Measurements from ENCODE around the gene ETFRF1. TPM values are rescaled to one million over a fixed set of nuclear protein-coding genes. Genes with fewer than 3 reads are reported as not detected.

ETFRF1 gene, protein sequence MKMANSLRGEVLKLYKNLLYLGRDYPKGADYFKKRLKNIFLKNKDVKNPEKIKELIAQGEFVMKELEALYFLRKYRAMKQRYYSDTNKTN
- 18.8 TPM for polyA plus RNA-seq (2012; ENCODE audit: missing spikeins)

DNA sequence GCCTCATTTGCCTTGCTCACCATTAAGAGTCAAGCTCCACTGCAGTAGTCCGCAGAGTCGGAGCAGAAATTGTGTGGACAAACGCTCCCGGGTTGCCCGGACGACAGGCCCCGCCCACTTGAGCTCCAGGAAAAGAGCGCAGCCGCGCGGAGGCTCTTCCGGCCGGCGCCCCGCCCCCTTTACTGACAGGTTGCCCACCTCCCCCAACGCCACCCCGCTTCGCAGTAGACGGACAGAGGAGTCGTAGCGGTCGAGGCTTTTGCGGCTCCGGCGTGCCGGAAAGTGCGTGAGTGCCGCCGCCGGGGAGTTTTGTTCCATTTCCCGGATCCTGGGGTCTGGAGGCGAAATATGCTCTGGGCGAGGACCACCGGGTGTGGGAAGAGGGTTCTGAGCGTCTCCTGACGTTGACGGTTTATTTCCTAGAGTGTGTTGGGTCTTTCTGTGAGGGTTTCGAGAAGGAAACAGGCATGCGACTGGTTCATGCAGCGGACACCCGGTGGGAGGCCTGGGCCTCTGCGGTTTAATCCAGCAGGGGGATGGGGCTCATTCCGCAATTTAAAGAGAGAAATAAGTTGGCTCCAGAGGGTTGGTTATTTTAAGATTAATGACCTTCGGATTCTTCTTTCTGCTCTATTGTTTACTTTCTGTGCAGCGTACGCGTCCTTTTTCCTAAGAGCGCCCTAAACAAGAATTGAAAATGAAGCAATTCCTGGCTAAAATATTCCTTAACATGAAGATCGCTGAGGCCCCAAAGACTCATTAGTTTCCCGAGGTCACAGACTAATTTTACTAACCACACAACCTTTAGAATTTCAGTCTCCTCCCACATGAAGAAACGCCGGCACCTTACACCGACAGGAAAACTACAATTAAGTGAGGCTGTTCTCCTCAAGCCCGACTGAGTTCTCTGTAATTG is at the start of gene ETFRF1, which contains the start of gene DNAI7:
Gene ETFRF1, plus strand, starts transcription at position 182 of the 916 bp plus-strand sequence. CDS start 8,720 bp downstream, outside the sequence.
Gene DNAI7, minus strand, starts transcription at position 105 of the 916 bp plus-strand sequence. Its CDS starts 82 bp downstream, at position 23.
- peak; percentile 67; the same call in 1 of the 2 replicates for TF ChIP-seq POLR2AphosphoS5 (IDR thresholded peaks at IDR 0.05; ENCODE audit: low read depth, low read length)
- TF ChIP-seq TAF1 (IDR thresholded peaks at IDR 0.05; ENCODE audit: borderline replicate concordance, low read depth, low read length), result 0 out of 2 replicates have a peak, but pooled peaks have one; percentile 40
- peak; percentile 75 for TF ChIP-seq POLR2A (IDR thresholded peaks at IDR 0.05; ENCODE audit: low read depth, low read length)
- peak; percentile 72 for DNase-seq (ENCODE audit: insufficient read length)
- FAIRE-seq, result peak; percentile 100

DNA sequence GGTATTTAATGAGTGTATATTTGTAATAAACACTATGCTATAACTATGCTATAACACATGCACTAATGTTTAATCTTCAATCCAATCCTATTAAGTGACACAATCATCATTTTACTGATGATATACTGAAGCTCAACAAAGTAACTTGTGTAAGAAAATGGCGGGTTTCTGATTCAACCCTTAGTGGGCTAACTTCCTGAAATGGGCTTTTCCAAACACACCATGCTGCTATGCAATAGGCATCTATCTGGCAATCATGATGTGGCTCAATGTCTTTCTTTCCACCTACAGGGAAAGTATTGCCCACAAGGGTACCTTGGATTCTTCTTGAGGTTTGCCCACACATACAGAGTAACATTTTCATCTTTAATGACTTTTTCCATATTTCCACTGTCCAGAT is 48.4 kb upstream of the ETFRF1 start:
- no peak for DNase-seq (ENCODE audit: insufficient read length)
- no peak for FAIRE-seq
- TF ChIP-seq POLR2AphosphoS5 (IDR thresholded peaks at IDR 0.05; ENCODE audit: low read depth, low read length) (no peak), TAF1 (IDR thresholded peaks at IDR 0.05; ENCODE audit: borderline replicate concordance, low read depth, low read length) (no peak), POLR2A (IDR thresholded peaks at IDR 0.05; ENCODE audit: low read depth, low read length) (no peak)

DNA sequence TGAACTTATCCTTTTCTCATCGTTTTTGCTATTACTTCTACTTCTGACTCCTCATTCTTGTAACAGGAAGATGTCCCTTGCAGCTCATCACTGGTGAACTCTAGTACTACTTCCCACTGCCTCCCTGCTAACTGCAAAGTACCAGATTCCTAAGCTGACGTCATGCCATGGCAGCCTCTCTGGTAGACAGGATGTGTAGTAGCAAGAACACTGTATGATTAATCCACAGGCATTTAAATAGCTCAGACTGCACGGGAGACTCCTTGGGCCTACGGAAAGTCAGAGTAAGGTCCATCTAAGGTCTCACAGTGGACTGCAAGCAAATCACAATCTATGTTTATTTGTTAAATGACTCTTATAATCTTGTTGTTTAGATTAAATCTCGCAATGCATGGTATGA is 43.6 kb upstream of the ETFRF1 start:
- no peak for FAIRE-seq
- no peak for DNase-seq (ENCODE audit: insufficient read length)
- TF ChIP-seq TAF1 (IDR thresholded peaks at IDR 0.05; ENCODE audit: borderline replicate concordance, low read depth, low read length), result no peak
- TF ChIP-seq POLR2A (IDR thresholded peaks at IDR 0.05; ENCODE audit: low read depth, low read length), result no peak

DNA sequence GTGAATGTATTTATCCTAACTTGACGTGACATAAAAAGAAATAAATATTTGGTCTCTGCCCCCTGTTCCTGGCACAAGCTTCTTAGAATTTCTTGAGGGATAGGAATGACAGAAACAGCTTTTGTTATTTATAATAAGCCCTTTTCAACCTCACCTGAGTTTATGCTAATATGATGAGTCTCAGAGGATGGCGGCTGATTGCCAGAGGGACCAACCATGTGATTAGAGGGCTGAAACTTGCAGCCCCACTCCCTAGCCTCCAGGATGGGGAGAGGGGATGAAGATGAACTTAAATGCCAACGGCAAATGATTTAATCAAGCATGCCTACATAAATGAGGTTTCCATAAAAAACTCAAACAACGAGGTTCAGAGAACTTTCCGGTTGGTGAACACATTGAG is 43.0 kb upstream of the ETFRF1 start:
- TF ChIP-seq TAF1 (IDR thresholded peaks at IDR 0.05; ENCODE audit: borderline replicate concordance, low read depth, low read length) (no peak), POLR2A (IDR thresholded peaks at IDR 0.05; ENCODE audit: low read depth, low read length) (no peak), POLR2AphosphoS5 (IDR thresholded peaks at IDR 0.05; ENCODE audit: low read depth, low read length) (no peak)
- no peak for FAIRE-seq
- DNase-seq (ENCODE audit: insufficient read length), result no peak

DNA sequence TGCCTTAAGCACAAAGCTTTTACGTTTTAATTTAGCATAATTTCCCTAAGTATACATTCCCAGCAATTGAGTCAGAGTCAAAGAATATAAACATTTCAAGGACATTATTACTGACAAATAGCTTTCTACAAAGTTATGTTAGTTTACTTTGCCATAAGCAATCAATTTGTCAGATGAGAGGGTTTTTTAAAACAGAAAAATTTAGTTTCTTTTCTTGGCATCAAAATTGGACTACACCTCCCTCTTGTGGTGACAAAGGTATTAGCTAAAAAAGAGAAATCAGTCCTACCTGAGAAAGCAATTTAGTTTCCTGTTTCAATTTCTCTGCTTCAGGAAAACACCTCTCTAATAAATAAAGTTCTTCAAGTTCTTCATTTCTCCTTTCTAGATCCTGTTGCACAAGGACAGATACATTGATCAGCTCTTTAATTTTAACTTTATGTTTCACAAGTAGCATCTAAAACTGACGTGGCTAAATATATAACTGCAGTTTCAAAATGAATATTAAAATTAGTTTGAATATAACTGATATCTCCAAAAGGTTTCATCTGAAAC is 39.9 kb upstream of the ETFRF1 start:
- peak; percentile 83 for FAIRE-seq
- no peak for DNase-seq (ENCODE audit: insufficient read length)
- TF ChIP-seq POLR2A (IDR thresholded peaks at IDR 0.05; ENCODE audit: low read depth, low read length) (no peak), POLR2AphosphoS5 (IDR thresholded peaks at IDR 0.05; ENCODE audit: low read depth, low read length) (no peak), TAF1 (IDR thresholded peaks at IDR 0.05; ENCODE audit: borderline replicate concordance, low read depth, low read length) (no peak)

DNA sequence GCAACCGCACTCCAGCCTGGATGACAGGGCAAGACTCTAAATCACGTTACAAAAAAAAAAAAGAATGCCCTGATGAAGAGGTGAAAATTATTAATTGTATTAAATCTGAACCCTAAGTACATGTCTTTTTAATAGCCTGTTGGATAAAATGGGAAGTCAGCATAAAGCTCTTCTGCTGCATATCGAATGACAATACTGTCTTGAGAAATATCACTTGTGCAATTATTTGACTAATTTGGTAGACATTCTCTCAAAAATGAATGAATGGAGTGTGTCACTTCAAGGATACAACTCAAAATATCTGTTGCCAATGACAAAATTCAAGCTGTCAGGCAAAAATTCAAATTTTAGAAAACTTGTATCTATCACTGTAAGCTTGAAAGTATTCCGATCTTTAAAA is 39.0 kb upstream of the ETFRF1 start:
- DNase-seq (ENCODE audit: insufficient read length) (no peak), FAIRE-seq (no peak)
- no peak for TF ChIP-seq TAF1 (IDR thresholded peaks at IDR 0.05; ENCODE audit: borderline replicate concordance, low read depth, low read length)
- TF ChIP-seq POLR2AphosphoS5 (IDR thresholded peaks at IDR 0.05; ENCODE audit: low read depth, low read length), result no peak
- no peak for TF ChIP-seq POLR2A (IDR thresholded peaks at IDR 0.05; ENCODE audit: low read depth, low read length)

DNA sequence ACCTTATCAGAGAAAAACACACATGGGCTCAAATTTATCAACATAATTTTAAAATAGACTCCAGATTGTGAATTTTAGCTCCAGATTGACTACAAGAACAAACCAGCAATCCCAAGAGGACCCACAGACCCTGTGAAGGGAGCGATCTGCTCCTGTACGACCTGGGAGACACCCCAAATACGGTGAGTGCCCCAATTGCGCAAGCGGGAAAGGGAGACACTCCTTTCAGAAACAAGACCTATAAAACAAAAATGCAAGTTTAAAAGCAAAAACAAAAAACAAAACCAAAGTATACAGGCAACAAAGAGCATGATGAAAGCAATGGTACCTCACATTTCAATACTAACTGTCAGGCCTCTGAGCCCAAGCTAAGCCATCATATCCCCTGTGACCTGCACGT is 32.2 kb upstream of the ETFRF1 start:
- TF ChIP-seq TAF1 (IDR thresholded peaks at IDR 0.05; ENCODE audit: borderline replicate concordance, low read depth, low read length) (no peak), POLR2AphosphoS5 (IDR thresholded peaks at IDR 0.05; ENCODE audit: low read depth, low read length) (no peak), POLR2A (IDR thresholded peaks at IDR 0.05; ENCODE audit: low read depth, low read length) (no peak)
- DNase-seq (ENCODE audit: insufficient read length), result no peak
- no peak for FAIRE-seq

DNA sequence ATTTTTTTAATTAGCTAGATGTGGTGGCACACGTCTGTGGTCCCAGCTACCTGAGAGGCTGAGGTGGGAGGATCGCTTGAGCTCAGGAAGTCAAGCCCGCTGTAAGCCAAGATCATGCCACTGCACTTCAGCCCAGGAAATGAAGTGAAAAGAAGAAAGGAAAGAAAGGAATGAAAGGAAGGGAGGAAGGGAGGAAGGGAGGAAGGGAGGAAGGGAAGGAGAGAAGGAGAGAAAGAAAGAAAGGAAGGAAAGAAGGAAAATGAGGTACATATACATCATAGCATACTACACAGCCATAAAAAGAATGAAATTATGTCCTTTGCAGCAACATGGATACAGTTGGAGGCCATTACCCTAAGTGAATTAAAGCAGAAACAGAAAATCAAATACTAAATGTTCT is 12.3 kb upstream of the ETFRF1 start:
- TF ChIP-seq TAF1 (IDR thresholded peaks at IDR 0.05; ENCODE audit: borderline replicate concordance, low read depth, low read length), result no peak
- TF ChIP-seq POLR2AphosphoS5 (IDR thresholded peaks at IDR 0.05; ENCODE audit: low read depth, low read length), result no peak
- TF ChIP-seq POLR2A (IDR thresholded peaks at IDR 0.05; ENCODE audit: low read depth, low read length), result no peak
- DNase-seq (ENCODE audit: insufficient read length) (no peak), FAIRE-seq (no peak)

DNA sequence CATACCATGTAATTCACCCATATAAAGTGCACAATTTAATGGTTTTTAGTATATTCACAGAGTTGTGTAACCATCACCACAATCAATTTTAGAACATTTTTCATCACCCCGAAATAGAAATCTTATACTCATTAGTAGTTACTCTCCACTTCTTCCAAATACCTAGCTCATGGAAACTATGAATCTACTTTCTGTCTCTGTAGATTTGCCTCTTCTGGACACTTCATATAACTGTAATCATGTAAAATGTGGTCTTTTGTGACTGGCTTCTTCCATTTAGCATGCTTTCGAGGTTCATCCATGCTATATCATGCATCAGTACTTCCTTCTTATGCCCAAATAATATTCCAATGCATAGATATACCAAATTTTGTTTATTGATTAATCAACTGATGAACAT is 10.9 kb upstream of the ETFRF1 start:
- FAIRE-seq (no peak), DNase-seq (ENCODE audit: insufficient read length) (no peak)
- TF ChIP-seq POLR2AphosphoS5 (IDR thresholded peaks at IDR 0.05; ENCODE audit: low read depth, low read length), result no peak
- no peak for TF ChIP-seq TAF1 (IDR thresholded peaks at IDR 0.05; ENCODE audit: borderline replicate concordance, low read depth, low read length)
- no peak for TF ChIP-seq POLR2A (IDR thresholded peaks at IDR 0.05; ENCODE audit: low read depth, low read length)

DNA sequence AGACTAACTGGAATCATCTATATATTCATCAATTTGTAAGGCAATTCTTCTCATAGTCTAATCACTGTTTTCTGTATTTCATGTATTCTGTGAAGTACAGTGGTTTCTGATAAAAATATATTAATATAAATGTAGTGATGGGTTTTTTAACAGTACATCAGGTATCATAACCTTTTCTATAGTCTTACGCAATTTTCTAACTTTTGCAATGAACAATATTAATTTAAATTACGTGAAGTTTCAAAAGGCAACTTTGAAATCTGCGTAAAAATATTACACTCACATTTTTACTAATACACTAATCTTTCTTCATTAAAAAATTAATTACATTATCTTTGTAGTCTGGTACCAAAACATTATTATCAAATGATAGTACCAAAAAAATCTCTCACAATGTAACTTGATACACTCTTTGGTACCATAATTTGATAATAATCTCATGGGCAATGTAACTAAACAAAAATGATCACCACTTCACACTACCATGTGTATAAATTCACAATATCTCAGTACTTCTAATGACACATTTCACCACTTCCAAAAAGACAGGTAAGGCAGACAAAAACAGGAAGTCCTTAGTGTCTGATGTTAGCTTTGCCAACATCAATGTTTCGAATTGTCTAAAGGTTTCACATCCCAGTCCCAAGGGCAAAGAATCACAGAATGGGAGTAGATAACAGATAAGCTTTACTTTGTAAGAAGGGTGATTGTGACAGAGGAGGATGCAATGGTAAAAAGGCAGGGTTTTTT is 8.8 kb upstream of the ETFRF1 start:
- DNase-seq (ENCODE audit: insufficient read length) (no peak), FAIRE-seq (peak; percentile 83)
- TF ChIP-seq POLR2AphosphoS5 (IDR thresholded peaks at IDR 0.05; ENCODE audit: low read depth, low read length) (no peak), POLR2A (IDR thresholded peaks at IDR 0.05; ENCODE audit: low read depth, low read length) (no peak), TAF1 (IDR thresholded peaks at IDR 0.05; ENCODE audit: borderline replicate concordance, low read depth, low read length) (no peak)
